NCI-H128 (cell line): ENCODE results near the gene LIN7B.

Experiments used
- DNase-seq: peaks from one replicate; lab custom pipeline; 2025; ENCODE audit not compliant: unreplicated experiment; lab: John Stamatoyannopoulos, UW

Gene LIN7B

DNA sequence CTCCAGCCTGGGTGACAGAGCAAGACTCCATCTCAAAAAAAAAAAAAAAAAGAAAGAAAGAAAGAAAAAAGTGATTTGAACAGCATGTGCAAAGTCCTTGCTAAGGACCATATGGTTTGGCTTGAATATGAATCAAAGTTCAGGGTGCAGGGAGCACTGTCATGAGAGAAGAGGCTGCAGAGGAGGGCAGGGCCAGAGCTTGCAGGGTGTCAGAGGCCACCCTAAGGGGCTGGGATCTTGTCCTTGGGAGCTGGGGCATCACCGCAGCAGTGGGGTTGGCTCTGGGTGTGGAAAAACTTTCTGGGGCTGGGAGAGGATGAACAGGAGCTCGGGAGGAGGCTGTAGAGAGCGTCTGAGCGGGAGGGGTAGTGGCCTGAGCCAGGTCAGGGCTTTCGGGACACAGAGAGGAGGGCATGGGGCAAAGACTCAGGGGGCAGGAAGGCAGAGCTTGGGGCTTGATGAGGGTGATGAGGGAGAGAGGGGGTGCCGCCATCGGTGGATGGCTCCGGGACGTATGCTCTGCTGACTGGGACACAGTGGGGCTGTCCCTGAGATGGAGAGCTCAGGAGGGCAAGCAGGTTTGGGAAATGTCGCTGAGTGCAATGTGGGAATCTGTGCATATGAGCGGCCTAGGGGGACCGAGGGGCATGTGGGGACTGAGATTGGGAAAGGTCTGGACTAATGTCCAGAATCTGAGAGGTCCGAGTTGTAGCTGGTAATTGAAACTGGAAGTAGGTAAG lies 46.5 kb downstream of the LIN7B start:
- DNase-seq, result no peak

DNA sequence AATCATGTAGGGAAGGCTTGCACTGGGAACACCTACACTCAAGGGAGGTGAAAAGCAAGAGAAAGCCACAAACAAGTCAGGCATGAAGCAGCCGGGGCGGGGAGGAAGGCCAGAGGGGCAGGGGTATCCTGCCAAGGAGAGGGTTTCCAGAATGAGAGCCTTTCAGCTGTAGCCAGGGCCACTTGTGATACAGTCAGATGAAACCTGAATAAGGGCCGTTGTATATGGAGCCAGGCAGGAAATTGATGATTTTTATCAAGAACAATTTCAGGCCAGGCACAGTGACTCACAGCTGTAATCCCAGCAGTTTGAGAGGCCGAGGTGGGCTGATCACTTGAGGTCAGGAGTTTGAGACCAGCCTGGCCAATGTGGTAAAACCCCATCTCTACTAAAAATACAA lies 47.8 kb downstream of the LIN7B start:
- DNase-seq, result no peak

GRCh38 chr19:49165111-49165750 lies 51.1 kb downstream of the LIN7B start:
- DNase-seq, result no peak

DNA sequence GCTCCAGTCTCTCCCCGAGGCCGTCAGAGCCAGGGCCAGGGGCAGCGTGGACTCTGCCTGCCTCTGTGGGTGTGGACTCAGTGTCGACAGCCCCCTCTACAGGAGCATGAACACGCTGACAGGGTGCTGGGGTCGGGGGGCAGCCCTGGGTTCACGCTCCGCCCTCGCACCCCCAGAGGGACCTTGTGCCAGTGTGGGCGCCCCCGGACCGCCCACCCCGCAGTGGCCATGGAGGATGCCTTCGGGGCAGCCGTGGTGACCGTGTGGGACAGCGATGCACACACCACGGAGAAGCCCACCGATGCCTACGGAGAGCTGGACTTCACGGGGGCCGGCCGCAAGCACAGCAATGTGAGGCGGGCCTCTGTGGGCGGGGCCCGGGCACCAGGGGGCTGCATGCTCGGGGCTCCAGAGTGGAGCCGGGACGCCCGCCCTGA lies 51.7 kb downstream of the LIN7B start:
- DNase-seq, result no peak

DNA sequence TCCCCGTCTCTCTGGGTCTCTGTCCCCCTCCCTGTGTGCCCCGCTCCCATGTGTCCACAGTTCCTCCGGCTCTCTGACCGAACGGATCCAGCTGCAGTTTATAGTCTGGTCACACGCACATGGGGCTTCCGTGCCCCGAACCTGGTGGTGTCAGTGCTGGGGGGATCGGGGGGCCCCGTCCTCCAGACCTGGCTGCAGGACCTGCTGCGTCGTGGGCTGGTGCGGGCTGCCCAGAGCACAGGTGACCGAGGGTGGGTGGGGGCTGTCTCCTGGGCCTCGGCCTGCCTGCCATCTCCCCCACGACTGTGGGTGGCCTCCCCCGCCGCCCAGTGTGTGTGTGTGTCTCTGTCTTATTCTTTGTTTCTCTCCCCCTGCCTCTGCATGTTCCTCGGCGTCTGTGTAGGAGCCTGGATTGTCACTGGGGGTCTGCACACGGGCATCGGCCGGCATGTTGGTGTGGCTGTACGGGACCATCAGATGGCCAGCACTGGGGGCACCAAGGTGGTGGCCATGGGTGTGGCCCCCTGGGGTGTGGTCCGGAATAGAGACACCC lies 53.8 kb downstream of the LIN7B start:
- no peak for DNase-seq
